ENCODE results near the gene LRRC49. TPM values are rescaled to one million over a fixed set of nuclear protein-coding genes. Genes with fewer than 3 reads are reported as not detected.

The LRRC49 gene
- total and polyA plus RNA-seq, 2 of the 4 experiments (the other 2 are of a cell fraction), result 8.6 to 16.8 TPM

DNA sequence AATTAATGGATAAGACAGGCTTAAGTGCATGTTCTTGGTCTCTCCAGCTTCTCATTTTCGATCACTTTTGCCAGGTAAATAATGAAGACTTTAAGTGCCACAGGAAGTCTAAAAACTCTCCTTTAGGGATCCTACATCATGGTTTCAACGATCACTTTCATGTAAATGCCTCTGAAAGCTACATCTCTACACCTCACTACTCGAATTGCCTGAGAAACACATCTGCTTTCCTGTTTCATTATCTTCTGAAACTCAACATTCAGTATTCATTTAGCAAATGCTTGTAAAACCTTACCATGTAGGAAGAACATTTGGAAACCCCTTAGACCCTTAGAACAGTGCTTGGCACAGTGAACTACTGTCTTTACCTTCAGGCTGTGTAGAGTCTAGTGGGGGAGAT is 16.6 kb upstream of the LRRC49 start:
- ChIA-PET CTCF (interaction anchor here (0.5 to 2.4 kb wide), 3 partner anchors 19 to 100 kb away, joined by 4 to 28 read pairs (median 12); no protein-coding TSS in a partner anchor), POLR2A (ENCODE audit: unreplicated experiment) (no interaction called here)
- peak overlapping the region; percentile 40; the same call in 1 of the 2 replicates for H2AK5ac ChIP-seq (ENCODE audit: low read depth, low read length)
- intact Hi-C loops (cut with micrococcal nuclease), result loop anchor here (5.0 to 10.0 kb wide), 2 partner anchors 114 to 1401 kb away; partner anchors contain the start of gene UACA
- no peak overlapping the region for H2BK15ac ChIP-seq (ENCODE audit: low read depth, low read length)
- no peak overlapping the region for H4K5ac ChIP-seq (ENCODE audit: low read depth, low read length)
- H2AK9ac ChIP-seq (replicated peaks; ENCODE audit: low read depth, low read length, poor library complexity), result no peak overlapping the region
- no peak overlapping the region for H2BK5ac ChIP-seq (ENCODE audit: low read depth, low read length, poor library complexity, severe bottlenecking)
- no peak overlapping the region for H2AFZ ChIP-seq (replicated peaks; ENCODE audit: low read length, poor library complexity)
- no peak overlapping the region for H3K56ac ChIP-seq (ENCODE audit: extremely low read depth, insufficient read depth, low read length)
- no peak overlapping the region for H2BK120ac ChIP-seq (ENCODE audit: low read depth, low read length)
- H4K91ac ChIP-seq (ENCODE audit: insufficient read depth, low read depth, low read length), result no peak overlapping the region
- H3K4me1 ChIP-seq (ENCODE audit: control insufficient read depth, insufficient read depth, low read length), result peaks cover 2% of the 10 kb centered on the region; the same call in 1 of the 2 replicates
- no peak overlapping the region; the same call in 1 of the 2 replicates for H3K23ac ChIP-seq (ENCODE audit: low read depth, low read length)
- dilution Hi-C loops (cut with HindIII; ENCODE audit: low sequenced_read_pairs, unreplicated experiment), result no loop called here
- in situ Hi-C loops (cut with MboI; ENCODE audit: low sequenced_read_pairs), result loop anchor here (10.0 kb wide), 2 partner anchors 51 to 191 kb away; no protein-coding TSS in a partner anchor
- no peaks in the 10 kb centered on the region for H4K20me1 ChIP-seq (ENCODE audit: insufficient read depth, low read length)
- peaks cover 2% of the 10 kb centered on the region; the same call in 1 of the 2 replicates for H3K9me3 ChIP-seq (ENCODE audit: control insufficient read depth, insufficient read depth, low read length)
- no peaks in the 10 kb centered on the region for H3K27me3 ChIP-seq (ENCODE audit: control insufficient read depth, insufficient read depth, low read length)
- ATAC-seq (ENCODE audit: low read depth) (no peak), DNase-seq (no peak)
- H3K4ac ChIP-seq (ENCODE audit: low read depth, low read length), result no peak overlapping the region
- BruUV-seq (replicated peaks), result no TSS peak
- TF ChIP-seq BHLHE40 (IDR thresholded peaks at IDR 0.05; ENCODE audit: low read depth, low read length), result no peak
- TF ChIP-seq MAFK (IDR thresholded peaks at IDR 0.05; ENCODE audit: low read depth, low read length), result no peak
- TF ChIP-seq CHD1 (IDR thresholded peaks at IDR 0.05; ENCODE audit: low read depth, low read length), result no peak
- no peak for TF ChIP-seq RAD21 (IDR thresholded peaks at IDR 0.05; ENCODE audit: low read length)
- TF ChIP-seq POLR2A (IDR thresholded peaks at IDR 0.05; ENCODE audit: low read depth, low read length), result no peak
- TF ChIP-seq MXI1 (IDR thresholded peaks at IDR 0.05; ENCODE audit: borderline replicate concordance, low read depth, low read length), result no peak
- TF ChIP-seq NFE2L2 (IDR thresholded peaks at IDR 0.05; ENCODE audit: low read depth, low read length), result no peak
- TF ChIP-seq, protein P1, sequence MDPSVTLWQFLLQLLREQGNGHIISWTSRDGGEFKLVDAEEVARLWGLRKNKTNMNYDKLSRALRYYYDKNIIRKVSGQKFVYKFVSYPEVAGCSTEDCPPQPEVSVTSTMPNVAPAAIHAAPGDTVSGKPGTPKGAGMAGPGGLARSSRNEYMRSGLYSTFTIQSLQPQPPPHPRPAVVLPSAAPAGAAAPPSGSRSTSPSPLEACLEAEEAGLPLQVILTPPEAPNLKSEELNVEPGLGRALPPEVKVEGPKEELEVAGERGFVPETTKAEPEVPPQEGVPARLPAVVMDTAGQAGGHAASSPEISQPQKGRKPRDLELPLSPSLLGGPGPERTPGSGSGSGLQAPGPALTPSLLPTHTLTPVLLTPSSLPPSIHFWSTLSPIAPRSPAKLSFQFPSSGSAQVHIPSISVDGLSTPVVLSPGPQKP (IDR thresholded peaks at IDR 0.05; ENCODE audit: borderline replicate concordance, low read depth, low read length), result no peak
- TF ChIP-seq, protein P2, sequence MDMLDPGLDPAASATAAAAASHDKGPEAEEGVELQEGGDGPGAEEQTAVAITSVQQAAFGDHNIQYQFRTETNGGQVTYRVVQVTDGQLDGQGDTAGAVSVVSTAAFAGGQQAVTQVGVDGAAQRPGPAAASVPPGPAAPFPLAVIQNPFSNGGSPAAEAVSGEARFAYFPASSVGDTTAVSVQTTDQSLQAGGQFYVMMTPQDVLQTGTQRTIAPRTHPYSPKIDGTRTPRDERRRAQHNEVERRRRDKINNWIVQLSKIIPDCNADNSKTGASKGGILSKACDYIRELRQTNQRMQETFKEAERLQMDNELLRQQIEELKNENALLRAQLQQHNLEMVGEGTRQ (IDR thresholded peaks at IDR 0.05; ENCODE audit: low read depth, low read length), result no peak
- TF ChIP-seq CTCF (conservative IDR thresholded peaks at IDR 0.05; ENCODE audit: low read depth, low read length), result no peak
- TF ChIP-seq FOS (IDR thresholded peaks at IDR 0.05; ENCODE audit: low read depth, low read length), result no peak
- no peak for TF ChIP-seq SMC3 (IDR thresholded peaks at IDR 0.05; ENCODE audit: low read depth, low read length)
- no peak for TF ChIP-seq CEBPB (IDR thresholded peaks at IDR 0.05; ENCODE audit: low read depth, low read length)
- TF ChIP-seq RFX5 (IDR thresholded peaks at IDR 0.05; ENCODE audit: low read depth, low read length), result no peak
- no peak for TF ChIP-seq RCOR1 (IDR thresholded peaks at IDR 0.05; ENCODE audit: insufficient replicate concordance, low read length)
- no peak for TF ChIP-seq MAZ (IDR thresholded peaks at IDR 0.05; ENCODE audit: borderline replicate concordance, low read depth, low read length)
- peak overlapping the region; percentile 45; the same call in 1 of the 2 replicates for H2BK20ac ChIP-seq (ENCODE audit: low read depth, low read length)
- H3K9me1 ChIP-seq (ENCODE audit: insufficient read depth, low read length), result no peaks in the 10 kb centered on the region; the same call in 1 of the 2 replicates
- no peak overlapping the region for H3K14ac ChIP-seq (replicated peaks; ENCODE audit: low read depth, low read length)
- H4K8ac ChIP-seq (ENCODE audit: low read depth in 2 of 2, low read length in 2 of 2), result no peak overlapping the region
- no peak overlapping the region for H3K4me2 ChIP-seq (ENCODE audit: low read depth, low read length)
- H3K27ac ChIP-seq (ENCODE audit: insufficient read depth, low read length), result no peak overlapping the region
- no peak overlapping the region for H3K4me3 ChIP-seq (ENCODE audit: insufficient read depth, low read depth, low read length)
- no peak overlapping the region for H3K9ac ChIP-seq (ENCODE audit: low read depth, low read length)
- H3K18ac ChIP-seq (ENCODE audit: low read depth, low read length), result no peak overlapping the region
- H3K79me1 ChIP-seq (ENCODE audit: low read depth in 1 of 2, low read length in 2 of 2), result 0 out of 4 replicates have a peak, but pooled peaks cover 0 to 2% of the 10 kb centered on the region in 2 experiments
- 100% methylated on average over 2 of the region's 3 CpGs; no CpG with 5 or more reads in 1 of the 2 experiments for WGBS, 2 experiments (ENCODE audit: extremely low coverage in 2 of 2, insufficient read length in 1 of 2)
- no peaks in the 10 kb centered on the region for H3K36me3 ChIP-seq (ENCODE audit: control insufficient read depth, insufficient read depth, low read length)

All from IMR-90 (cell line).